Loucy (cell line): ENCODE results near the gene RESF1.

Experiments
- H2AFZ ChIP-seq: fragments of 200-600 bp; sonication (generic); 2 replicates; pipeline ENCODE4 v1.6.0; 2016; ENCODE audit warnings: antibody characterized with exemption, mild to moderate bottlenecking, low read length, moderate library complexity
- H3F3A ChIP-seq: fragments of 200-600 bp; 2 replicates; pipeline ENCODE4 v1.6.0; 2016; ENCODE audit warnings: antibody characterized with exemption, low read depth, mild to moderate bottlenecking
- H3K27me3 ChIP-seq: fragments of 200-600 bp; sonication (generic); 2 replicates; pipeline ENCODE4 v1.6.1; 2014; ENCODE audit warnings: low read length, mild to moderate bottlenecking; ENCODE audit not compliant: insufficient read depth, poor library complexity, severe bottlenecking
- H3K36me3 ChIP-seq: fragments of 200-600 bp; sonication (generic); 2 replicates; pipeline ENCODE4 v1.6.1; 2016; ENCODE audit warnings: low read length; ENCODE audit not compliant: insufficient read depth
- H3K4me1 ChIP-seq: fragments of 200-600 bp; sonication (generic); 2 replicates; pipeline ENCODE4 v1.5.1; 2014; ENCODE audit warnings: low read length, mild to moderate bottlenecking; ENCODE audit not compliant: insufficient read depth, poor library complexity, severe bottlenecking
- H3K4me2 ChIP-seq: fragments of 200-600 bp; sonication (generic); 2 replicates; pipeline ENCODE4 v1.6.0; 2014; ENCODE audit warnings: antibody characterized with exemption, low read length, low read depth, mild to moderate bottlenecking; ENCODE audit not compliant: poor library complexity, severe bottlenecking
- H3K4me3 ChIP-seq: fragments of 200-600 bp; sonication (generic); 2 replicates; pipeline ENCODE4 v1.5.1; 2014; ENCODE audit warnings: low read length, mild to moderate bottlenecking, mixed read lengths; ENCODE audit not compliant: poor library complexity, severe bottlenecking
- H3K79me2 ChIP-seq: fragments of 200-600 bp; sonication (generic); 2 replicates; pipeline ENCODE4 v1.6.1; 2014; ENCODE audit warnings: low read length; ENCODE audit not compliant: insufficient read depth
- H3K9ac ChIP-seq: fragments of 200-600 bp; sonication (generic); 2 replicates; pipeline ENCODE4 v1.6.0; 2014; ENCODE audit warnings: mild to moderate bottlenecking, low read depth, low read length, moderate library complexity; ENCODE audit not compliant: poor library complexity, severe bottlenecking
- H3K9me2 ChIP-seq: fragments of 200-600 bp; sonication (generic); replicated peaks from 2 replicates; pipeline ENCODE4 v1.6.1; 2016; ENCODE audit warnings: low read depth, low read length, mixed read lengths
- H3K9me3 ChIP-seq: fragments of 200-600 bp; sonication (generic); 2 replicates; pipeline ENCODE4 v1.6.1; 2014; ENCODE audit warnings: mild to moderate bottlenecking, antibody characterized with exemption, low read length, low read depth; ENCODE audit not compliant: insufficient read depth
- H4K20me1 ChIP-seq: fragments of 200-600 bp; sonication (generic); 2 replicates; pipeline ENCODE4 v1.6.0; 2014; ENCODE audit warnings: antibody characterized with exemption, low read length, mild to moderate bottlenecking; ENCODE audit not compliant: insufficient read depth, poor library complexity, severe bottlenecking
- CTCF ChIP-seq: fragments of 200-600 bp; sonication (generic); conservative IDR thresholded peaks from 2 replicates; pipeline ENCODE4 v1.5.1; 2014; ENCODE audit warnings: mild to moderate bottlenecking, antibody characterized with exemption, low read length
- EZH2phosphoT487 ChIP-seq: fragments of 200-600 bp; IDR thresholded peaks from 2 replicates; pipeline ENCODE4 v1.6.1; 2018; ENCODE audit warnings: antibody characterized with exemption, mild to moderate bottlenecking, moderate library complexity, borderline replicate concordance

RESF1 gene

GRCh38 chr12:32005496-32006125 lies 46.4 kb downstream of the RESF1 start:
- H3K79me2 ChIP-seq: no peaks in the 10 kb centered on the region
- H3K4me2 ChIP-seq: no peak overlapping the region
- no peaks in the 10 kb centered on the region for H3K27me3 ChIP-seq
- no peak overlapping the region for H3K9ac ChIP-seq
- H3F3A ChIP-seq: no peaks in the 10 kb centered on the region
- no peaks in the 10 kb centered on the region; the same call in 1 of the 2 replicates for H3K36me3 ChIP-seq
- H4K20me1 ChIP-seq: no peaks in the 10 kb centered on the region
- no peak for TF ChIP-seq EZH2phosphoT487
- no peak for TF ChIP-seq CTCF
- no peak overlapping the region for H2AFZ ChIP-seq
- H3K4me1 ChIP-seq: no peaks in the 10 kb centered on the region
- H3K9me2 ChIP-seq: no peaks in the 10 kb centered on the region
- no peaks in the 10 kb centered on the region for H3K9me3 ChIP-seq
- H3K4me3 ChIP-seq: no peak overlapping the region
